ENCODE data around the gene TNFRSF1B. TPM values are rescaled to one million over a fixed set of nuclear protein-coding genes. Genes with fewer than 3 reads are reported as not detected.

The TNFRSF1B gene
- total RNA-seq, 1 donor from 2014 or later, result 67.0 TPM

- no peaks in the 10 kb centered on the region for H3K27me3 ChIP-seq (ENCODE audit: low read depth)
- H3K9me3 ChIP-seq, result no peaks in the 10 kb centered on the region
- no peak for ATAC-seq
- H3K27ac ChIP-seq, result no peak overlapping the region
- intact Hi-C loops (cut with DNase I), result no loop called here
- peaks cover 96% of the 10 kb centered on the region for H3K36me3 ChIP-seq
- TF ChIP-seq CTCF (IDR thresholded peaks at IDR 0.05), result no peak
- no peak for DNase-seq
- H3K4me1 ChIP-seq, result no peaks in the 10 kb centered on the region
- no peak overlapping the region for H3K4me3 ChIP-seq
Observed at GRCh38 chr1:12249181-12249580, 82.4 kb downstream of the TNFRSF1B start.

GRCh38 chr1:12249748-12250147 lies 83.0 kb downstream of the TNFRSF1B start:
- Histone ChIP-seq H3K4me1 (no peaks in the 10 kb centered on the region), H3K27me3 (ENCODE audit: low read depth) (no peaks in the 10 kb centered on the region), H3K36me3 (peaks cover 96% of the 10 kb centered on the region), H3K4me3 (no peak overlapping the region), H3K9me3 (no peaks in the 10 kb centered on the region), H3K27ac (no peak overlapping the region)
- intact Hi-C loops (cut with DNase I), result no loop called here
- DNase-seq (no peak), ATAC-seq (no peak)
- no peak for TF ChIP-seq CTCF (IDR thresholded peaks at IDR 0.05)

GRCh38 chr1:12251442-12251841 lies 84.7 kb downstream of the TNFRSF1B start:
- DNase-seq (no peak), ATAC-seq (peak in 1 of 2 donors; percentile 29)
- peaks cover 96% of the 10 kb centered on the region for H3K36me3 ChIP-seq
- no peak overlapping the region for H3K4me3 ChIP-seq
- no peak for TF ChIP-seq CTCF (IDR thresholded peaks at IDR 0.05)
- intact Hi-C loops (cut with DNase I), result no loop called here
- H3K27ac ChIP-seq, result no peak overlapping the region
- no peaks in the 10 kb centered on the region for H3K9me3 ChIP-seq
- no peaks in the 10 kb centered on the region for H3K4me1 ChIP-seq
- H3K27me3 ChIP-seq (ENCODE audit: low read depth), result no peaks in the 10 kb centered on the region

- no peak overlapping the region for H3K27ac ChIP-seq
- H3K27me3 ChIP-seq (ENCODE audit: low read depth), result no peaks in the 10 kb centered on the region
- no peaks in the 10 kb centered on the region for H3K4me1 ChIP-seq
- no peak for TF ChIP-seq CTCF (IDR thresholded peaks at IDR 0.05)
- intact Hi-C loops (cut with DNase I), result no loop called here
- DNase-seq (no peak), ATAC-seq (no peak)
- peaks cover 95% of the 10 kb centered on the region for H3K36me3 ChIP-seq
- H3K9me3 ChIP-seq, result no peaks in the 10 kb centered on the region
- no peak overlapping the region for H3K4me3 ChIP-seq
Observed at GRCh38 chr1:12255913-12256312, 89.1 kb downstream of the TNFRSF1B start.

GRCh38 chr1:12258272-12258671 lies 91.5 kb downstream of the TNFRSF1B start:
- Histone ChIP-seq H3K27ac (no peak overlapping the region), H3K36me3 (peaks cover 98% of the 10 kb centered on the region), H3K27me3 (ENCODE audit: low read depth) (no peaks in the 10 kb centered on the region), H3K9me3 (no peaks in the 10 kb centered on the region), H3K4me1 (no peaks in the 10 kb centered on the region), H3K4me3 (no peak overlapping the region)
- TF ChIP-seq CTCF (IDR thresholded peaks at IDR 0.05), result no peak
- intact Hi-C loops (cut with DNase I), result no loop called here
- no peak for ATAC-seq
- no peak for DNase-seq

Small RNA genes lying within 50 kb of the gene (microRNA-seq; reads per million reads assigned to microRNA genes)
- 2.0 reads per million for gene MIR4632 (ENCODE audit: borderline number of aligned reads)
- not detected for gene MIR7846 (ENCODE audit: borderline number of aligned reads)

Other genes starting within 250 kb of the TNFRSF1B start
- 46.8 TPM for gene KIAA2013, start 240.6 kb upstream of the TNFRSF1B start, total RNA-seq
- 84.5 TPM for gene PLOD1, start 232.3 kb upstream of the TNFRSF1B start, total RNA-seq
- gene MFN2, start 186.5 kb upstream of the TNFRSF1B start, total RNA-seq, result 72.2 TPM
- 39.3 TPM for gene MIIP, start 147.5 kb upstream of the TNFRSF1B start, total RNA-seq
- 2.7 TPM for gene TNFRSF8, start 103.7 kb upstream of the TNFRSF1B start, total RNA-seq
- 81.7 TPM for gene VPS13D, start 63.0 kb downstream of the TNFRSF1B start, total RNA-seq

All from lower lobe of right lung (tissue), 2 donors.